Measurements from ENCODE around the gene NAV2. TPM values are rescaled to one million over a fixed set of nuclear protein-coding genes. Genes with fewer than 3 reads are reported as not detected.
"Not testable (repeated sequence)": the region's sequence is repeated elsewhere in the genome, so short reads cannot be mapped to it uniquely, and the experiment has no call there.

Gene NAV2
- total and polyA plus RNA-seq, 2 donors from 2014 or later, result 5.9 to 37.7 TPM

GRCh38 chr11:19922689-19923035, 210.0 kb downstream of the NAV2 start:
- Histone ChIP-seq H3K9ac (ENCODE audit: low read length in 3 of 3) (no peak overlapping the region), H3K36me3 (ENCODE audit: control insufficient read depth in 2 of 3, insufficient read depth in 3 of 3, low read length in 3 of 3) (no peaks in the 10 kb centered on the region), H3K4me1 (ENCODE audit: control insufficient read depth in 2 of 3, insufficient read depth in 2 of 3, low read depth in 1 of 3, low read length in 3 of 3) (no peaks in the 10 kb centered on the region), H3K9me3 (ENCODE audit: control insufficient read depth in 2 of 3, insufficient read depth in 1 of 3, low read length in 3 of 3) (no peaks in the 10 kb centered on the region), H3K27me3 (ENCODE audit: control insufficient read depth, insufficient read depth, low read length) (no peaks in the 10 kb centered on the region), H3K27ac (ENCODE audit: low read depth in 2 of 2, low read length in 2 of 2) (no peak overlapping the region), H3K4me3 (ENCODE audit: low read length in 3 of 3) (no peak overlapping the region)
- DNase-seq (no peak), FAIRE-seq (no peak)
- no peak for TF ChIP-seq CTCF (IDR thresholded peaks at IDR 0.05; ENCODE audit: borderline replicate concordance, extremely low read depth, insufficient read depth)
- intact Hi-C loops (cut with DNase I), result no loop called here

GRCh38 chr11:19923626-19924025, 211.0 kb downstream of the NAV2 start:
- H3K4me3 ChIP-seq (ENCODE audit: low read length in 3 of 3), result no peak overlapping the region
- H3K27me3 ChIP-seq (ENCODE audit: control insufficient read depth, insufficient read depth, low read length), result no peaks in the 10 kb centered on the region
- H3K4me1 ChIP-seq (ENCODE audit: control insufficient read depth in 2 of 3, insufficient read depth in 2 of 3, low read depth in 1 of 3, low read length in 3 of 3), result no peaks in the 10 kb centered on the region
- H3K9me3 ChIP-seq (ENCODE audit: control insufficient read depth in 2 of 3, insufficient read depth in 1 of 3, low read length in 3 of 3), result no peaks in the 10 kb centered on the region
- no peaks in the 10 kb centered on the region for H3K36me3 ChIP-seq (ENCODE audit: control insufficient read depth in 2 of 3, insufficient read depth in 3 of 3, low read length in 3 of 3)
- H3K27ac ChIP-seq (ENCODE audit: low read depth in 2 of 2, low read length in 2 of 2), result no peak overlapping the region
- no peak for TF ChIP-seq CTCF (IDR thresholded peaks at IDR 0.05; ENCODE audit: borderline replicate concordance, extremely low read depth, insufficient read depth)
- intact Hi-C loops (cut with DNase I), result no loop called here
- FAIRE-seq (no peak), DNase-seq (no peak)
- no peak overlapping the region for H3K9ac ChIP-seq (ENCODE audit: low read length in 3 of 3)

GRCh38 chr11:19924311-19924710, 211.7 kb downstream of the NAV2 start:
- Histone ChIP-seq H3K27me3 (ENCODE audit: control insufficient read depth, insufficient read depth, low read length) (no peaks in the 10 kb centered on the region), H3K9ac (ENCODE audit: low read length in 3 of 3) (no peak overlapping the region), H3K9me3 (ENCODE audit: control insufficient read depth in 2 of 3, insufficient read depth in 1 of 3, low read length in 3 of 3) (no peaks in the 10 kb centered on the region), H3K36me3 (ENCODE audit: control insufficient read depth in 2 of 3, insufficient read depth in 3 of 3, low read length in 3 of 3) (no peaks in the 10 kb centered on the region), H3K4me3 (ENCODE audit: low read length in 3 of 3) (no peak overlapping the region), H3K4me1 (ENCODE audit: control insufficient read depth in 2 of 3, insufficient read depth in 2 of 3, low read depth in 1 of 3, low read length in 3 of 3) (no peaks in the 10 kb centered on the region), H3K27ac (ENCODE audit: low read depth in 2 of 2, low read length in 2 of 2) (no peak overlapping the region)
- DNase-seq, result no peak
- intact Hi-C loops (cut with DNase I), result no loop called here
- no peak for TF ChIP-seq CTCF (IDR thresholded peaks at IDR 0.05; ENCODE audit: borderline replicate concordance, extremely low read depth, insufficient read depth)
- FAIRE-seq, result no peak

GRCh38 chr11:19924716-19925115, 212.1 kb downstream of the NAV2 start:
- H3K9me3 ChIP-seq (ENCODE audit: control insufficient read depth in 2 of 3, insufficient read depth in 1 of 3, low read length in 3 of 3), result no peaks in the 10 kb centered on the region
- no peak overlapping the region for H3K27ac ChIP-seq (ENCODE audit: low read depth in 2 of 2, low read length in 2 of 2)
- intact Hi-C loops (cut with DNase I), result no loop called here
- TF ChIP-seq CTCF (IDR thresholded peaks at IDR 0.05; ENCODE audit: borderline replicate concordance, extremely low read depth, insufficient read depth), result no peak
- DNase-seq, result no peak
- no peaks in the 10 kb centered on the region for H3K27me3 ChIP-seq (ENCODE audit: control insufficient read depth, insufficient read depth, low read length)
- no peak overlapping the region for H3K4me3 ChIP-seq (ENCODE audit: low read length in 3 of 3)
- H3K4me1 ChIP-seq (ENCODE audit: control insufficient read depth in 2 of 3, insufficient read depth in 2 of 3, low read depth in 1 of 3, low read length in 3 of 3), result no peaks in the 10 kb centered on the region
- no peak overlapping the region for H3K9ac ChIP-seq (ENCODE audit: low read length in 3 of 3)
- no peak for FAIRE-seq
- no peaks in the 10 kb centered on the region for H3K36me3 ChIP-seq (ENCODE audit: control insufficient read depth in 2 of 3, insufficient read depth in 3 of 3, low read length in 3 of 3)

- DNase-seq; H3K27me3 ChIP-seq (ENCODE audit: control insufficient read depth, insufficient read depth, low read length); FAIRE-seq; H3K36me3 ChIP-seq (ENCODE audit: control insufficient read depth in 2 of 3, insufficient read depth in 3 of 3, low read length in 3 of 3); H3K4me1 ChIP-seq (ENCODE audit: control insufficient read depth in 2 of 3, insufficient read depth in 2 of 3, low read depth in 1 of 3, low read length in 3 of 3); H3K27ac ChIP-seq (ENCODE audit: low read depth in 2 of 2, low read length in 2 of 2); intact Hi-C loops (cut with DNase I); H3K9ac ChIP-seq (ENCODE audit: low read length in 3 of 3); H3K4me3 ChIP-seq (ENCODE audit: low read length in 3 of 3); H3K9me3 ChIP-seq (ENCODE audit: control insufficient read depth in 2 of 3, insufficient read depth in 1 of 3, low read length in 3 of 3): not testable (repeated sequence)
Measured at GRCh38 chr11:19927403-19927802, 214.8 kb downstream of the NAV2 start.

All from kidney (tissue), 14 donors.